K562 (cell line): ENCODE data around the gene EEF1AKMT4. TPM values are rescaled to one million over a fixed set of nuclear protein-coding genes. Genes with fewer than 3 reads are reported as not detected.

Source experiments
- CHD4 ChIP-seq: fragments of 200-600 bp; sonication (generic); IDR thresholded peaks from 3 replicates; pipeline ENCODE4 v1.6.1; 2012; ENCODE audit warnings: low read depth, mild to moderate bottlenecking, mixed read lengths, low read length, inconsistent platforms; ENCODE audit not compliant: insufficient read depth, insufficient replicate concordance, poor library complexity, severe bottlenecking
- NFATC3 ChIP-seq: fragments of 450-650 bp; IDR thresholded peaks from 2 replicates; pipeline ENCODE4 v1.6.1; 2017; ENCODE audit warnings: mild to moderate bottlenecking
- NR2C2 ChIP-seq, 2 experiments: fragments of 200-800 bp in 1 of 2; sonication (Bioruptor generic) in 1 of 2; sonication (generic) in 1 of 2; formaldehyde crosslinking in 1 of 2; IDR thresholded peaks; 2 replicates each; pipeline versions ENCODE4 v1.6.1 to v1.8.0; 2016 to 2022; ENCODE audit warnings: mild to moderate bottlenecking in 1 of 2, missing compliant biosample characterization in 1 of 2, missing genetic modification characterization in 1 of 2, missing genetic modification reagents in 1 of 2
- POLR2B ChIP-seq: fragments of 450-650 bp; IDR thresholded peaks from 2 replicates; pipeline ENCODE4 v1.6.1; 2018; ENCODE audit warnings: low read depth; ENCODE audit not compliant: partially characterized antibody
- RAD51 ChIP-seq: fragments of 450-650 bp; IDR thresholded peaks from 2 replicates; pipeline ENCODE4 v1.7.1; 2016; ENCODE audit warnings: low read depth, mild to moderate bottlenecking, borderline replicate concordance
- ZNF280A ChIP-seq: fragments of 450-650 bp; IDR thresholded peaks from 2 replicates; pipeline ENCODE4 v1.6.1; 2018; ENCODE audit warnings: mild to moderate bottlenecking, low read depth; ENCODE audit not compliant: partially characterized antibody
- polyA plus RNA-seq, 8 experiments: library from polyadenylated mRNA; depleted of rRNA in 4 of 8; stranded (reverse) in 5 of 8; unstranded in 3 of 8; fragments of >200 nt; fragmentation: Nextera tagmentation in 2 of 8; fragmentation: Illumina TruSeq in 1 of 8; extraction: Ambion mirVana in 2 of 8; extraction: Trizol in 1 of 8; gene quantifications; 2 replicates each; pipeline versions ENCODE4 v1.2.1 to v1.2.3, GENCODE V29; 2011 to 2014; ENCODE audit warnings: inconsistent platforms in 1 of 8, missing spikeins in 1 of 8
- total RNA-seq, 7 experiments: library from RNA; depleted of rRNA in 6 of 7; stranded (reverse); fragments of >200 nt in 6 of 7; fragmentation: Illumina TruSeq in 2 of 7; extraction: Trizol in 2 of 7; gene quantifications; 2 replicates each; pipeline versions ENCODE4 v1.2.1 to v1.2.3, GENCODE V29; 2011 to 2021; ENCODE audit warnings: low replicate concordance in 1 of 7
- TF ChIP-seq, protein P1 (sequence below): fragments of 450-650 bp; IDR thresholded peaks from 2 replicates; pipeline ENCODE4 v1.6.1; 2016; ENCODE audit warnings: mild to moderate bottlenecking, moderate library complexity
- TF ChIP-seq, protein P2 (sequence below): fragments of 250-450 bp; sonication (Bioruptor Pico); IDR thresholded peaks from 2 replicates; pipeline ENCODE4 v1.5.0; 2022; ENCODE audit warnings: mild to moderate bottlenecking
- TF ChIP-seq, protein P3 (sequence below): sonication (generic); formaldehyde crosslinking; IDR thresholded peaks from 2 replicates; pipeline ENCODE4 v1.8.1; 2023; ENCODE audit warnings: mild to moderate bottlenecking, missing genetic modification reagents

EEF1AKMT4 gene
- total and polyA plus RNA-seq, 9 of the 15 experiments (the other 6 are each of a cell fraction or from before 2014, with no cell fraction given), result 10.3 to 49.4 (median 18.9) TPM

GRCh38 chr3:184237807-184238206 lies 11.7 kb upstream of the EEF1AKMT4 start (continued):
- TF ChIP-seq, protein P1, sequence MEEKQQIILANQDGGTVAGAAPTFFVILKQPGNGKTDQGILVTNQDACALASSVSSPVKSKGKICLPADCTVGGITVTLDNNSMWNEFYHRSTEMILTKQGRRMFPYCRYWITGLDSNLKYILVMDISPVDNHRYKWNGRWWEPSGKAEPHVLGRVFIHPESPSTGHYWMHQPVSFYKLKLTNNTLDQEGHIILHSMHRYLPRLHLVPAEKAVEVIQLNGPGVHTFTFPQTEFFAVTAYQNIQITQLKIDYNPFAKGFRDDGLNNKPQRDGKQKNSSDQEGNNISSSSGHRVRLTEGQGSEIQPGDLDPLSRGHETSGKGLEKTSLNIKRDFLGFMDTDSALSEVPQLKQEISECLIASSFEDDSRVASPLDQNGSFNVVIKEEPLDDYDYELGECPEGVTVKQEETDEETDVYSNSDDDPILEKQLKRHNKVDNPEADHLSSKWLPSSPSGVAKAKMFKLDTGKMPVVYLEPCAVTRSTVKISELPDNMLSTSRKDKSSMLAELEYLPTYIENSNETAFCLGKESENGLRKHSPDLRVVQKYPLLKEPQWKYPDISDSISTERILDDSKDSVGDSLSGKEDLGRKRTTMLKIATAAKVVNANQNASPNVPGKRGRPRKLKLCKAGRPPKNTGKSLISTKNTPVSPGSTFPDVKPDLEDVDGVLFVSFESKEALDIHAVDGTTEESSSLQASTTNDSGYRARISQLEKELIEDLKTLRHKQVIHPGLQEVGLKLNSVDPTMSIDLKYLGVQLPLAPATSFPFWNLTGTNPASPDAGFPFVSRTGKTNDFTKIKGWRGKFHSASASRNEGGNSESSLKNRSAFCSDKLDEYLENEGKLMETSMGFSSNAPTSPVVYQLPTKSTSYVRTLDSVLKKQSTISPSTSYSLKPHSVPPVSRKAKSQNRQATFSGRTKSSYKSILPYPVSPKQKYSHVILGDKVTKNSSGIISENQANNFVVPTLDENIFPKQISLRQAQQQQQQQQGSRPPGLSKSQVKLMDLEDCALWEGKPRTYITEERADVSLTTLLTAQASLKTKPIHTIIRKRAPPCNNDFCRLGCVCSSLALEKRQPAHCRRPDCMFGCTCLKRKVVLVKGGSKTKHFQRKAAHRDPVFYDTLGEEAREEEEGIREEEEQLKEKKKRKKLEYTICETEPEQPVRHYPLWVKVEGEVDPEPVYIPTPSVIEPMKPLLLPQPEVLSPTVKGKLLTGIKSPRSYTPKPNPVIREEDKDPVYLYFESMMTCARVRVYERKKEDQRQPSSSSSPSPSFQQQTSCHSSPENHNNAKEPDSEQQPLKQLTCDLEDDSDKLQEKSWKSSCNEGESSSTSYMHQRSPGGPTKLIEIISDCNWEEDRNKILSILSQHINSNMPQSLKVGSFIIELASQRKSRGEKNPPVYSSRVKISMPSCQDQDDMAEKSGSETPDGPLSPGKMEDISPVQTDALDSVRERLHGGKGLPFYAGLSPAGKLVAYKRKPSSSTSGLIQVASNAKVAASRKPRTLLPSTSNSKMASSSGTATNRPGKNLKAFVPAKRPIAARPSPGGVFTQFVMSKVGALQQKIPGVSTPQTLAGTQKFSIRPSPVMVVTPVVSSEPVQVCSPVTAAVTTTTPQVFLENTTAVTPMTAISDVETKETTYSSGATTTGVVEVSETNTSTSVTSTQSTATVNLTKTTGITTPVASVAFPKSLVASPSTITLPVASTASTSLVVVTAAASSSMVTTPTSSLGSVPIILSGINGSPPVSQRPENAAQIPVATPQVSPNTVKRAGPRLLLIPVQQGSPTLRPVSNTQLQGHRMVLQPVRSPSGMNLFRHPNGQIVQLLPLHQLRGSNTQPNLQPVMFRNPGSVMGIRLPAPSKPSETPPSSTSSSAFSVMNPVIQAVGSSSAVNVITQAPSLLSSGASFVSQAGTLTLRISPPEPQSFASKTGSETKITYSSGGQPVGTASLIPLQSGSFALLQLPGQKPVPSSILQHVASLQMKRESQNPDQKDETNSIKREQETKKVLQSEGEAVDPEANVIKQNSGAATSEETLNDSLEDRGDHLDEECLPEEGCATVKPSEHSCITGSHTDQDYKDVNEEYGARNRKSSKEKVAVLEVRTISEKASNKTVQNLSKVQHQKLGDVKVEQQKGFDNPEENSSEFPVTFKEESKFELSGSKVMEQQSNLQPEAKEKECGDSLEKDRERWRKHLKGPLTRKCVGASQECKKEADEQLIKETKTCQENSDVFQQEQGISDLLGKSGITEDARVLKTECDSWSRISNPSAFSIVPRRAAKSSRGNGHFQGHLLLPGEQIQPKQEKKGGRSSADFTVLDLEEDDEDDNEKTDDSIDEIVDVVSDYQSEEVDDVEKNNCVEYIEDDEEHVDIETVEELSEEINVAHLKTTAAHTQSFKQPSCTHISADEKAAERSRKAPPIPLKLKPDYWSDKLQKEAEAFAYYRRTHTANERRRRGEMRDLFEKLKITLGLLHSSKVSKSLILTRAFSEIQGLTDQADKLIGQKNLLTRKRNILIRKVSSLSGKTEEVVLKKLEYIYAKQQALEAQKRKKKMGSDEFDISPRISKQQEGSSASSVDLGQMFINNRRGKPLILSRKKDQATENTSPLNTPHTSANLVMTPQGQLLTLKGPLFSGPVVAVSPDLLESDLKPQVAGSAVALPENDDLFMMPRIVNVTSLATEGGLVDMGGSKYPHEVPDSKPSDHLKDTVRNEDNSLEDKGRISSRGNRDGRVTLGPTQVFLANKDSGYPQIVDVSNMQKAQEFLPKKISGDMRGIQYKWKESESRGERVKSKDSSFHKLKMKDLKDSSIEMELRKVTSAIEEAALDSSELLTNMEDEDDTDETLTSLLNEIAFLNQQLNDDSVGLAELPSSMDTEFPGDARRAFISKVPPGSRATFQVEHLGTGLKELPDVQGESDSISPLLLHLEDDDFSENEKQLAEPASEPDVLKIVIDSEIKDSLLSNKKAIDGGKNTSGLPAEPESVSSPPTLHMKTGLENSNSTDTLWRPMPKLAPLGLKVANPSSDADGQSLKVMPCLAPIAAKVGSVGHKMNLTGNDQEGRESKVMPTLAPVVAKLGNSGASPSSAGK, result no peak
- TF ChIP-seq, protein P2, sequence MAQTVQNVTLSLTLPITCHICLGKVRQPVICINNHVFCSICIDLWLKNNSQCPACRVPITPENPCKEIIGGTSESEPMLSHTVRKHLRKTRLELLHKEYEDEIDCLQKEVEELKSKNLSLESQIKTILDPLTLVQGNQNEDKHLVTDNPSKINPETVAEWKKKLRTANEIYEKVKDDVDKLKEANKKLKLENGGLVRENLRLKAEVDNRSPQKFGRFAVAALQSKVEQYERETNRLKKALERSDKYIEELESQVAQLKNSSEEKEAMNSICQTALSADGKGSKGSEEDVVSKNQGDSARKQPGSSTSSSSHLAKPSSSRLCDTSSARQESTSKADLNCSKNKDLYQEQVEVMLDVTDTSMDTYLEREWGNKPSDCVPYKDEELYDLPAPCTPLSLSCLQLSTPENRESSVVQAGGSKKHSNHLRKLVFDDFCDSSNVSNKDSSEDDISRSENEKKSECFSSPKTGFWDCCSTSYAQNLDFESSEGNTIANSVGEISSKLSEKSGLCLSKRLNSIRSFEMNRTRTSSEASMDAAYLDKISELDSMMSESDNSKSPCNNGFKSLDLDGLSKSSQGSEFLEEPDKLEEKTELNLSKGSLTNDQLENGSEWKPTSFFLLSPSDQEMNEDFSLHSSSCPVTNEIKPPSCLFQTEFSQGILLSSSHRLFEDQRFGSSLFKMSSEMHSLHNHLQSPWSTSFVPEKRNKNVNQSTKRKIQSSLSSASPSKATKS, result no peak
- TF ChIP-seq NR2C2 (CRISPR knock-in tag; IDR thresholded peaks at IDR 0.05), result no peak
- no peak for TF ChIP-seq NR2C2 (tag; IDR thresholded peaks at IDR 0.05)
- TF ChIP-seq POLR2B, result no peak
- TF ChIP-seq NFATC3, result no peak
- no peak for TF ChIP-seq RAD51
- no peak for TF ChIP-seq CHD4
- TF ChIP-seq, protein P3, sequence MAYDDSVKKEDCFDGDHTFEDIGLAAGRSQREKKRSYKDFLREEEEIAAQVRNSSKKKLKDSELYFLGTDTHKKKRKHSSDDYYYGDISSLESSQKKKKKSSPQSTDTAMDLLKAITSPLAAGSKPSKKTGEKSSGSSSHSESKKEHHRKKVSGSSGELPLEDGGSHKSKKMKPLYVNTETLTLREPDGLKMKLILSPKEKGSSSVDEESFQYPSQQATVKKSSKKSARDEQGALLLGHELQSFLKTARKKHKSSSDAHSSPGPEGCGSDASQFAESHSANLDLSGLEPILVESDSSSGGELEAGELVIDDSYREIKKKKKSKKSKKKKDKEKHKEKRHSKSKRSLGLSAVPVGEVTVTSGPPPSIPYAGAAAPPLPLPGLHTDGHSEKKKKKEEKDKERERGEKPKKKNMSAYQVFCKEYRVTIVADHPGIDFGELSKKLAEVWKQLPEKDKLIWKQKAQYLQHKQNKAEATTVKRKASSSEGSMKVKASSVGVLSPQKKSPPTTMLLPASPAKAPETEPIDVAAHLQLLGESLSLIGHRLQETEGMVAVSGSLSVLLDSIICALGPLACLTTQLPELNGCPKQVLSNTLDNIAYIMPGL (CRISPR knock-in tag), result no peak
- TF ChIP-seq ZNF280A, result no peak
